ENCODE measurements around the gene PCSK4. TPM values are rescaled to one million over a fixed set of nuclear protein-coding genes. Genes with fewer than 3 reads are reported as not detected.

The PCSK4 gene
- total and polyA plus RNA-seq, 2 of the 13 experiments (the other 11 are each of a cell fraction or from before 2014, with no cell fraction given): 2.0 to 2.7 TPM

- no peak for TF ChIP-seq KLF9 (CRISPR knock-in tag; IDR thresholded peaks at IDR 0.05; ENCODE audit: low read depth)
- 0 out of 2 replicates have a peak, but pooled peaks have one; percentile 11 for TF ChIP-seq ZNF234 (CRISPR knock-in tag; conservative IDR thresholded peaks at IDR 0.05)
- TF ChIP-seq PCBP2 (optimal IDR thresholded peaks at IDR 0.05; ENCODE audit: low read depth, low read length, poor library complexity, severe bottlenecking): no peak
- TF ChIP-seq KDM6A (CRISPR knock-in tag; IDR thresholded peaks at IDR 0.05; ENCODE audit: low read depth): no peak
- peak; percentile 75 for TF ChIP-seq ZBTB33 (CRISPR knock-in tag; IDR thresholded peaks at IDR 0.05)
- TF ChIP-seq SMARCC2 (IDR thresholded peaks at IDR 0.05): no peak
- no peak for TF ChIP-seq NFKBIZ (CRISPR knock-in tag; IDR thresholded peaks at IDR 0.05)
- TF ChIP-seq ZNF770 (CRISPR knock-in tag; IDR thresholded peaks at IDR 0.05): no peak
- TF ChIP-seq ZMYM4 (CRISPR knock-in tag; IDR thresholded peaks at IDR 0.05): no peak
- no peak for TF ChIP-seq ZFY (CRISPR knock-in tag; IDR thresholded peaks at IDR 0.05)
Observed at GRCh38 chr19:1437609-1438008, 52.5 kb downstream of the PCSK4 start (continued).

All from HepG2 (cell line).